ENCODE data around the gene PTPN6. TPM values are rescaled to one million over a fixed set of nuclear protein-coding genes. Genes with fewer than 3 reads are reported as not detected.

The PTPN6 gene
- total RNA-seq, 1 donor: not detected

DNA sequence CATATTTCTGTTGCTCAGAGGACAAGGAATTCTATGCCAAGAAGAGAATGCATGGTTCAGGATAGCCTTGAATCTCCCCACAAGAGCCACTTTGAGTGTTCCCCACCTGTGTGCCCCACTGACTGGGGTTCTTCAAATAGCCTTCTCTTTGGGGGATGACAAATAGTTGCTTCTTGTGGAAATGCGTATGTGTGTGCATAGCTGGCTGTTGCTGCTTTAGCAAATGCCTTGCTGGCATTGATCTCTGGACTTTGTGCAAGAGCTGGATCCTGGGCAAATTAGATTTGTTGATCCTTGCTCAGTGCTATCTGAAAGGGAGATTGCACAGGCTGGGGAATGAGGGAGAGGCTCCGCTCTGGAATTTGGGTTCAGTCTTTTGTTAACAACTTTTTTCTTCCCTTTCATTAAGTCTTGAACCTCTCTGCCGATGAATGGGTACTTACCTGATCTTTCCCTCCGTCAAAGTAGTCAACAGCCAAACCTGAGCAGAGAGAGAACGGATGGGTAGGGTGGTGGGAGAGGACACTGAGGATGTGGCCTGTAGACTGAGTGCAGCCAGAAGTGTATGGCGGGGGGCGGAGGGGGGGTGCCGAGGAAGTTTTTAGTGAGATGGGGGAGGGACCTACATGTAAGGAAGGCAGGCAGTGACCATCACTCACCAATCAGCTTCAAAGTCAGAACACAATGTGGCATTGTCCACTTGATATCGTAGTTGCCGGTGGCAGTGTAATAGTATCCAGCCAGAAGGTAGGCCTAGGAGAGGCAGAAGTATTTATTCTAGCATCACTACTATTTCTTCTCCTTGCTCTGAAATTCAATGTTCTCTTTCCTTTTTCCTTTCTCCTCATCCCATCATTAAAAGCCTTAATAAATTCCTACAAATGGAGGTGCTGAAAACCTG is 30.2 kb downstream of the PTPN6 start:
- TF ChIP-seq CTCF (IDR thresholded peaks at IDR 0.05; ENCODE audit: insufficient read depth, low read depth, low read length): no peak

GRCh38 chr12:6982532-6982931 is 31.4 kb downstream of the PTPN6 start:
- TF ChIP-seq CTCF (IDR thresholded peaks at IDR 0.05; ENCODE audit: insufficient read depth, low read depth, low read length): no peak
- DNase-seq (ENCODE audit: low read depth): no peak
- H3K4me3 ChIP-seq (ENCODE audit: low read depth, low read length): no peak overlapping the region

More for the DNA sequence above, 30.2 kb downstream of the PTPN6 start:
- no peak for DNase-seq (ENCODE audit: low read depth)
- no peak overlapping the region for H3K4me3 ChIP-seq (ENCODE audit: low read depth, low read length)

DNA sequence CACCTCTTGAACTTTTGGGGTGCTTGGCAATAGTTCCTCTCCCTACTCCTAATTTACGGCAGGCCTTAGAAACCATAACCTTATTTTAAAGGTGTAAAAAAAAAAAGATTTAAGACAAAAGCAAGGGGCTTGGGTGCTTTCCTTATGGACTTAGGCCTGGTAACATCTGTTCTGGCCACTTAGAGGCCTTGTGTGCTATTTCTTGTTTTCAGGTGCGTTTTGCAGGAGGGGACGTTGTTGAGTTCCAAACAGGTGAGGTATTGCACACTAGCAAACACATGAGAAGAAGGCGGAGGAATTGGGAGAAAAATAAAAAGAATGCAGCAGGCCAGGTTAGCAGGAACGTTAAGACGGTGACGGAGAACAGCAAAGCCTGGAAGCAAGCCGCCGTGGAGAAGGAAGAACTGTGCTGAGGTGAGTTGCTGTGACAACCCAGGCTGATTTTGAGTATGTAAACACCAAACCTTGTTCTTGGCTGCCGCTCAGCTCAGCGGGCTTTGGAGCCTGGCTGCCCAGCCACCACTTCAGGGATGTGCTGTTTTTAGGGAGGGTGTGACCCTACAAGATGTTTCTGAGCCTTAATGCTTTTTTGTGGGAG is 36.9 kb downstream of the PTPN6 start:
- no peak for TF ChIP-seq CTCF (IDR thresholded peaks at IDR 0.05; ENCODE audit: insufficient read depth, low read depth, low read length)
- DNase-seq (ENCODE audit: low read depth): no peak
- no peak overlapping the region for H3K4me3 ChIP-seq (ENCODE audit: low read depth, low read length)

GRCh38 chr12:6996040-6996441 is 44.9 kb downstream of the PTPN6 start:
- TF ChIP-seq CTCF (IDR thresholded peaks at IDR 0.05; ENCODE audit: insufficient read depth, low read depth, low read length): no peak

GRCh38 chr12:6998715-6999451 is 47.7 kb downstream of the PTPN6 start:
- no peak for TF ChIP-seq CTCF (IDR thresholded peaks at IDR 0.05; ENCODE audit: insufficient read depth, low read depth, low read length)
- no peak for DNase-seq (ENCODE audit: low read depth)
- H3K4me3 ChIP-seq (ENCODE audit: low read depth, low read length): no peak overlapping the region

More at GRCh38 chr12:6996040-6996441, 44.9 kb downstream of the PTPN6 start:
- H3K4me3 ChIP-seq (ENCODE audit: low read depth, low read length): no peak overlapping the region
- peak; percentile 70 for DNase-seq (ENCODE audit: low read depth)

DNA sequence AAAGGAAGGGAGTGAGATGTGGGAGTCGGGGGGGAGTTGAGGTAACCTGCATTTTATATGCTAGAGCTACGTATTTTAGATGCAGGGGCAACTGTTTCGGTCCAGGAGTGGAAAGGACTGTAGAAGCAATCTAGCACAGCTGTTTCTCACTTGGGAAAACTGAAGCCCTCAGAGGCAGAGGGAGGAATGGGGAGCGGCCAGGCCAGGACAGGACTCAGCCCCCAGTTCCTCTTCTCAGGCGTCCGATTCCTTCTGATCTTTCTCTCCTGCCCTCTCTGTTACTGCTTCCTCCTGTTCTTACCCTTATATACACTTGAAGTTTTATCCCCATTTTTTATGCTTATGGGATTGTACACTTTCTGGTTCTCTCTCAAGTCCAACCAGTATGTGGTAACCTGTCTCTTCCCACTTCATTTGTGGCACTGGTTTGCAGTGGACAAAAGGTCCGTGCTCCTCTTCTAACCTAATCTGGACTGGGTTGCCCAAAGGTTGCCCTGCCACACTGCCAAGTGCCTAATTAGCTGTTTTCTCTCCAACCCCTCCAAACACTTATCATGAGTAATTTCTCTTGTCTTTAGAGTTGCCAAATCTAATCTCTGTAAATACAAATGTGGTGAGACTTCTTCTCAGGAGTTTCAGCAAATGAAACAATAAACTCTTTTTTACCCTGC is 50.9 kb downstream of the PTPN6 start:
- no peak overlapping the region for H3K4me3 ChIP-seq (ENCODE audit: low read depth, low read length)
- TF ChIP-seq CTCF (IDR thresholded peaks at IDR 0.05; ENCODE audit: insufficient read depth, low read depth, low read length): no peak
- DNase-seq (ENCODE audit: low read depth): no peak

Measured in fibroblast of villous mesenchyme (primary cell).